Testis (tissue), 3 donors: ENCODE results near the gene ACAN. TPM values are rescaled to one million over a fixed set of nuclear protein-coding genes. Genes with fewer than 3 reads are reported as not detected.

Experiments used
- DNase-seq: peaks from one replicate; pipeline ENCODE4 v3.0.0-alpha.2; 2019
- H3K27ac ChIP-seq, 2 donors: fragments of 200-600 bp; sonication (generic); one replicate each; pipeline ENCODE4 v1.5.1; 2019
- H3K27me3 ChIP-seq: fragments of 200-600 bp; sonication (generic); one replicate; pipeline ENCODE4 v1.5.1; 2019
- H3K36me3 ChIP-seq: fragments of 200-600 bp; sonication (generic); one replicate; pipeline ENCODE4 v1.5.1; 2017; ENCODE audit warnings: low read depth; ENCODE audit errors: missing control alignments
- H3K4me1 ChIP-seq: fragments of 200-600 bp; sonication (generic); one replicate; pipeline ENCODE4 v1.5.1; 2019
- H3K4me3 ChIP-seq, 2 donors: fragments of 200-600 bp; sonication (generic); one replicate each; pipeline ENCODE4 v1.5.1; 2017 to 2019
- H3K9me3 ChIP-seq: fragments of 200-600 bp; sonication (generic); one replicate; pipeline ENCODE4 v1.5.1; 2017
- POLR2A ChIP-seq: fragments of 450-650 bp; IDR thresholded peaks from one replicate; pipeline ENCODE4 v1.6.1; 2017; ENCODE audit warnings: antibody characterized with exemption, mild to moderate bottlenecking, moderate library complexity
- WGBS, 2 donors: methylation state at CpG; one replicate each; pipeline ENCODE4 v1.1.5; 2018; 5-methylcytosine and 5-hydroxymethylcytosine counted together
- intact Hi-C: fragments of 100-400 bp; cut with DNase I; formaldehyde crosslinking; loops from one replicate; pipeline ENCODE4 v1.15.1; 2023; ENCODE audit warnings: low total_unique reads
- polyA plus RNA-seq: library from polyadenylated mRNA; stranded (reverse); fragments of 350-450 nt; fragmentation: Illumina TruSeq; extraction: RNeasy Lipid Tissue Mini Kit (QIAGEN cat#74804); gene quantifications from one replicate; pipeline ENCODE4 v1.2.3, GENCODE V29; 2014; ENCODE audit warnings: low read depth, low replicate concordance; ENCODE audit not compliant: insufficient read depth
- total RNA-seq, 2 donors: library from RNA; depleted of rRNA; stranded (reverse); fragments of >200 nt; gene quantifications; one replicate each; pipeline ENCODE4 v1.2.3, GENCODE V29; 2016
- TF ChIP-seq, protein P1 (sequence below), 3 experiments: fragments of 450-650 bp in 2 of 3; fragments of 200-600 bp in 1 of 3; sonication (generic) in 1 of 3; IDR thresholded peaks; one replicate each; pipeline ENCODE4 v1.5.1; 2016 to 2019; ENCODE audit warnings: antibody characterized with exemption in 3 of 3, mild to moderate bottlenecking in 2 of 3, moderate library complexity in 1 of 3

ACAN gene
- total and polyA plus RNA-seq, 3 donors from 2014 or later = 2.4 to 6.6 (median 4.1) TPM

DNA sequence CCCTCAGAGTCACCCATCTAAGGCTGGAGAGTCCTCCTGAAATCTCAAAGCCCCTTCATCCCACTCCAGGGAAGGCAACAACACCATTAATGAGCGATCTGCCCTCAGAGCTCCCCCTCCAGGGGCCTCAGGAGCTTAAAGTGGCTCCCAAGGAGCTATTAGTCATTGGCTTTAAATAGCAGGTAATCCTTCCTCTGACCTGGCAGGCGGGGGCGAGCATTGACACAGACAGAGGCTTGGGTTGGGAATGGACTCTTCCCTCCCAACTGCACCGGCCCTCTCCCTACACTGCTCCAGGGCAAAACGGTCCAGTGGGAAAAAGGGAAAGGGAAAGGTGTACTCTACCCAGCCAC, 108.5 kb downstream of the ACAN start:
- H3K4me1 ChIP-seq = peaks cover 12% of the 10 kb centered on the region
- no peaks in the 10 kb centered on the region for H3K36me3 ChIP-seq
- WGBS, 2 donors = 54 to 70% methylated on average over 5 of the region's 5 CpGs
- peak overlapping the region in 1 of 2 donors; percentile 82 for H3K4me3 ChIP-seq
- peak overlapping the region in 1 of 2 donors; percentile 82 for H3K27ac ChIP-seq
- intact Hi-C loops = no loop called here
- TF ChIP-seq, protein P1, sequence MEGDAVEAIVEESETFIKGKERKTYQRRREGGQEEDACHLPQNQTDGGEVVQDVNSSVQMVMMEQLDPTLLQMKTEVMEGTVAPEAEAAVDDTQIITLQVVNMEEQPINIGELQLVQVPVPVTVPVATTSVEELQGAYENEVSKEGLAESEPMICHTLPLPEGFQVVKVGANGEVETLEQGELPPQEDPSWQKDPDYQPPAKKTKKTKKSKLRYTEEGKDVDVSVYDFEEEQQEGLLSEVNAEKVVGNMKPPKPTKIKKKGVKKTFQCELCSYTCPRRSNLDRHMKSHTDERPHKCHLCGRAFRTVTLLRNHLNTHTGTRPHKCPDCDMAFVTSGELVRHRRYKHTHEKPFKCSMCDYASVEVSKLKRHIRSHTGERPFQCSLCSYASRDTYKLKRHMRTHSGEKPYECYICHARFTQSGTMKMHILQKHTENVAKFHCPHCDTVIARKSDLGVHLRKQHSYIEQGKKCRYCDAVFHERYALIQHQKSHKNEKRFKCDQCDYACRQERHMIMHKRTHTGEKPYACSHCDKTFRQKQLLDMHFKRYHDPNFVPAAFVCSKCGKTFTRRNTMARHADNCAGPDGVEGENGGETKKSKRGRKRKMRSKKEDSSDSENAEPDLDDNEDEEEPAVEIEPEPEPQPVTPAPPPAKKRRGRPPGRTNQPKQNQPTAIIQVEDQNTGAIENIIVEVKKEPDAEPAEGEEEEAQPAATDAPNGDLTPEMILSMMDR (IDR thresholded peaks at IDR 0.05) = no peak
- no peak for TF ChIP-seq POLR2A
- H3K9me3 ChIP-seq = no peaks in the 10 kb centered on the region
- no peak for DNase-seq
- no peaks in the 10 kb centered on the region for H3K27me3 ChIP-seq

DNA sequence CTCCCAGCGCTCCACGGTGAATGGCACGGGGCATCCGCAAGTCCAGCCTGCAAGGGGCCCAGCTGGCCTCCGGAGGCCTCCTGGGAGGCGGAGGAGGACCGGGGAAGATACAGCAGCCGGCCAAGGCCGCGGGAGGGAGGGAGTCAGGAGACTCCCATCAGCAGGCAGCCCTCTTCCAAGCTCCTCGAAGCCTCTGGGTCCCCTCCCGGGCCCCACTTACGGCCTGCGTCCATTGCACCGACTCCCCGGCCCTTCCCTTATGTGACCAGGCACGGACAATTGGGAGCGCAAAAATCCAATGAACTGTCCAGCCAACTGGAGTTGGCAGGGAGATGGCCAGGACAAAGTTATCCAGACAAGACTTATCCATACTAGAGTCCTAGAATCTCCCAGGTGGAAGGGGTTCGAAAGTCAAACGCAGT, 109.3 kb downstream of the ACAN start:
- DNase-seq = peak; percentile 78
- TF ChIP-seq, protein P1 (IDR thresholded peaks at IDR 0.05) = no peak
- TF ChIP-seq POLR2A = no peak
- Histone ChIP-seq H3K36me3 (no peaks in the 10 kb centered on the region), H3K27me3 (no peaks in the 10 kb centered on the region), H3K4me3 (peak overlapping the region; percentile 60 to 82), H3K27ac (peak overlapping the region; percentile 37 to 82), H3K4me1 (peaks cover 12% of the 10 kb centered on the region), H3K9me3 (no peaks in the 10 kb centered on the region)
- intact Hi-C loops = no loop called here
- WGBS, 2 donors = 0% methylated on average over 17 to 20 of the region's 20 CpGs

DNA sequence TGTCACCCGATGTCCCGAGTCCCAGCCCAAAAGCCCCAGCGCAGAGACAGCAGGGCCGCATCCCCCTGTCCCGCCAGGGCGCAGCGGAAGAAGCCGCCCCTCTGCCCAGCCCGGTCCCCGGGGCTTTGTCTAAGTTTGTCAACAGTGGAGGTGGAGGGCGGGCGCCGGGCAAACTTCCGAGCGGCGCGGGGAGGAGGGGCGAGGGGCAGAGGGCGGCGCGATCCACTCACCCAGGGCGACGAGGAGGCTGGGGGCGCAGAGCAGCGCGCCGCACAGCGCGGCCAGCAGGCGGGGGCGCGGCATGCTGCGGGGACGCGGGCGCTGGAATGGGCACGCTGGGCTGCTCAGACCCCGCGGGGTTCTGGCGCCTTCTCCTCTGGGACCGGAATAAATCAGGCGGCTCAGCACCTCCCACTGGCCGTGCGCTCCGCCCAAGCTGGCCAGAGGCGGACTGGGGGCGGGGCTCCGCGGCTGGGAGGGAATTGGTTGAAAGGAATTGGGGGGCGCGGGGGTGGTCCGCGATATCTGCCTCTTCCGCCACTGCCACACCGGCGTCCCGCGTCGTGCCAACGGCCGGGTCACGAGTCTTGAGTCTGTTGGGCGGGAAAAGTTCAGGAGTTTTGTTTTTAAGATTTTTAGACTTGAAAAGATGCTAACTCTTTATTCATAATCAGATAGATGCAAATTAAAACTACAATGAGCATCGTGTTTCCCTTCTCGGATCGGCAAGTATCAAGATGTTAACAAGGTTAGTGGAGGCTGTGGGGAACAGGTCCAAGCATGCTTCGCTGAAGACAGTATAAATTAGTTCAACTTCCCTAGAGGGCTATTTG, 110.0 kb downstream of the ACAN start, which contains the start of gene MFGE8:
Gene MFGE8, minus strand, starts transcription at position 363 of the 833 bp plus-strand sequence. Its CDS starts 60 bp downstream, at position 303.
- 0 to 2% methylated on average over 21 to 61 of the region's 67 CpGs for WGBS, 2 donors
- no peak for TF ChIP-seq POLR2A
- TF ChIP-seq, protein P1 (IDR thresholded peaks at IDR 0.05) = no peak
- Histone ChIP-seq H3K36me3 (no peaks in the 10 kb centered on the region), H3K27ac (peak within 1 kb of the TSS; percentile 37 to 82), H3K9me3 (no peaks in the 10 kb centered on the region), H3K27me3 (no peaks in the 10 kb centered on the region), H3K4me3 (peak within 1 kb of the TSS; percentile 60 to 82), H3K4me1 (peaks cover 12% of the 10 kb centered on the region)
- intact Hi-C loops = no loop called here
- peak; percentile 85 for DNase-seq

DNA sequence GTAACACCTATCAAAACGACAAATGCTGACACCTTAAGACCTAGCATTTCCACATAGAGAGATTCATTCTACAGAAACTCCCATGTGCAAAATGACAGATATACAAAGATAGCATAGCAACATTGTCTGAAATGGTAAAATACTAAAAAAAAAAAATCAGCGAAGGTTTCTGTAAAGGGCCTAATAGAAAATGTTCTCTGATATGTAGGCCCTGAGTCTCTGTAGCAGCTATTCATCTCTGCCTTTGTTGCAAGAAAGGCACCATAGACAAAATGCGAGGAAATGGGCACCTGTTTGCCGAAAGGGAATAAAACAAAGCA, 110.6 kb downstream of the ACAN start:
- TF ChIP-seq POLR2A = no peak
- TF ChIP-seq, protein P1 (IDR thresholded peaks at IDR 0.05) = no peak
- H3K4me3 ChIP-seq = no peak overlapping the region
- peaks cover 12% of the 10 kb centered on the region for H3K4me1 ChIP-seq
- no peak overlapping the region for H3K27ac ChIP-seq
- no peak for DNase-seq
- H3K36me3 ChIP-seq = no peaks in the 10 kb centered on the region
- no peaks in the 10 kb centered on the region for H3K27me3 ChIP-seq
- no peaks in the 10 kb centered on the region for H3K9me3 ChIP-seq
- WGBS, 2 donors = 54 to 56% methylated on average over 4 of the region's 4 CpGs
- intact Hi-C loops = no loop called here

DNA sequence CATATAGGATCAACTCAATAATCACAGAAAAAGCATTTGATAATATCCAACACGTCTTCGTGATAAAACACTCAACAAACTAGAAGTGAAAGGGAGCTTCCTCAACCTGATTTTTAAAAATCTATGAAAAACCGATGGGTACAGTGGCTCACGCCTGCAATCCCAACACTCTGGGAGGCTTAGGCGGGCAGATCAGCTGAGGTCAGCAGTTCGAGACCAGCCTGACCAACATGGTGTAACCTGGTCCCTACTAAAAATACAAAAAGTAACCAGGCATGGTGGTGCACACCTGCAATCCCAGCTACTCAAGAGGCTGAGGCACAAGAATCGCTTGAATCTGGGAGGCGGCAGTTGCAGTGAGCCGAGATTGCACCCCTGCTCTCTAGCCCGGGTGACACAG, 112.1 kb downstream of the ACAN start:
- Histone ChIP-seq H3K4me3 (no peak overlapping the region), H3K27me3 (no peaks in the 10 kb centered on the region)
- intact Hi-C loops = no loop called here

More for the DNA sequence above, 112.1 kb downstream of the ACAN start:
- 83 to 93% methylated on average over 10 of the region's 10 CpGs for WGBS, 2 donors
- Histone ChIP-seq H3K9me3 (no peaks in the 10 kb centered on the region), H3K4me1 (peaks cover 9% of the 10 kb centered on the region), H3K27ac (no peak overlapping the region), H3K36me3 (no peaks in the 10 kb centered on the region)
- TF ChIP-seq, protein P1 (IDR thresholded peaks at IDR 0.05) = no peak
- TF ChIP-seq POLR2A = no peak
- no peak for DNase-seq
